ENCODE results near the gene SIL1. TPM values are rescaled to one million over a fixed set of nuclear protein-coding genes. Genes with fewer than 3 reads are reported as not detected.

Gene SIL1
- total RNA-seq, 1 donor from 2014 or later = 29.9 TPM

- H3K36me3 ChIP-seq (ENCODE audit: control insufficient read depth, insufficient read depth, low read length) = no peaks in the 10 kb centered on the region
- no peak for TF ChIP-seq CTCF (IDR thresholded peaks at IDR 0.05; ENCODE audit: insufficient read depth, low read length, poor library complexity, severe bottlenecking)
- H3K27me3 ChIP-seq (ENCODE audit: control insufficient read depth, insufficient read depth, low read length) = no peaks in the 10 kb centered on the region
- DNase-seq (ENCODE audit: low read depth) = no peak
- no peak overlapping the region for H3K4me3 ChIP-seq (ENCODE audit: low read depth, low read length)
These were observed 251.2 kb downstream of the SIL1 start for GRCh38 chr5:138946831-138947560.

GRCh38 chr5:138946241-138946623, 251.9 kb downstream of the SIL1 start:
- TF ChIP-seq CTCF (IDR thresholded peaks at IDR 0.05; ENCODE audit: insufficient read depth, low read length, poor library complexity, severe bottlenecking) = no peak
- DNase-seq (ENCODE audit: low read depth) = no peak
- no peaks in the 10 kb centered on the region for H3K36me3 ChIP-seq (ENCODE audit: control insufficient read depth, insufficient read depth, low read length)
- H3K4me3 ChIP-seq (ENCODE audit: low read depth, low read length) = no peak overlapping the region
- H3K27me3 ChIP-seq (ENCODE audit: control insufficient read depth, insufficient read depth, low read length) = no peaks in the 10 kb centered on the region

- no peak for DNase-seq (ENCODE audit: low read depth)
- Histone ChIP-seq H3K4me3 (ENCODE audit: low read depth, low read length) (no peak overlapping the region), H3K27me3 (ENCODE audit: control insufficient read depth, insufficient read depth, low read length) (no peaks in the 10 kb centered on the region), H3K36me3 (ENCODE audit: control insufficient read depth, insufficient read depth, low read length) (no peaks in the 10 kb centered on the region)
- peak; percentile 16 for TF ChIP-seq CTCF (IDR thresholded peaks at IDR 0.05; ENCODE audit: insufficient read depth, low read length, poor library complexity, severe bottlenecking)
These were observed 252.5 kb downstream of the SIL1 start for GRCh38 chr5:138945421-138946240.

GRCh38 chr5:138944527-138945322, 253.4 kb downstream of the SIL1 start:
- no peak overlapping the region for H3K4me3 ChIP-seq (ENCODE audit: low read depth, low read length)
- DNase-seq (ENCODE audit: low read depth) = peak; percentile 97
- H3K36me3 ChIP-seq (ENCODE audit: control insufficient read depth, insufficient read depth, low read length) = no peaks in the 10 kb centered on the region
- no peaks in the 10 kb centered on the region for H3K27me3 ChIP-seq (ENCODE audit: control insufficient read depth, insufficient read depth, low read length)
- TF ChIP-seq CTCF (IDR thresholded peaks at IDR 0.05; ENCODE audit: insufficient read depth, low read length, poor library complexity, severe bottlenecking) = no peak

GRCh38 chr5:138943599-138944173, 254.5 kb downstream of the SIL1 start:
- no peaks in the 10 kb centered on the region for H3K27me3 ChIP-seq (ENCODE audit: control insufficient read depth, insufficient read depth, low read length)
- no peaks in the 10 kb centered on the region for H3K36me3 ChIP-seq (ENCODE audit: control insufficient read depth, insufficient read depth, low read length)
- no peak for DNase-seq (ENCODE audit: low read depth)
- H3K4me3 ChIP-seq (ENCODE audit: low read depth, low read length) = no peak overlapping the region
- TF ChIP-seq CTCF (IDR thresholded peaks at IDR 0.05; ENCODE audit: insufficient read depth, low read length, poor library complexity, severe bottlenecking) = no peak
